SK-N-SH treated with all-trans-retinoic acid at 6 μM for 48 hours (cell line): ENCODE results near the gene BANP.
A peak's percentile ranks its signal among the peaks of the same experiment; 100 is the strongest.
"Not testable (repeated sequence)": the region's sequence is repeated elsewhere in the genome, so short reads cannot be mapped to it uniquely, and the experiment has no call there.

Source experiments
- ATAC-seq: fragments of 200-7000 bp; cut with Tn5 transposase; 3 replicates; pipeline ENCODE4 v1.9.1; 2020; ENCODE audit warnings: mild to moderate bottlenecking, moderate library complexity
- ARNTL ChIP-seq: fragments of 450-650 bp; formaldehyde crosslinking; IDR thresholded peaks from 2 replicates; pipeline ENCODE4 v1.5.0; 2020; ENCODE audit warnings: low read depth, mild to moderate bottlenecking, moderate library complexity, borderline replicate concordance
- BACH2 ChIP-seq: fragments of 250-450 bp; sonication (Bioruptor Pico); IDR thresholded peaks from 2 replicates; pipeline ENCODE4 v1.9.0; 2021; ENCODE audit warnings: mild to moderate bottlenecking, borderline replicate concordance
- CSDC2 ChIP-seq: fragments of 250-450 bp; sonication (Bioruptor Pico); IDR thresholded peaks from 2 replicates; pipeline ENCODE4 v1.5.0; 2020; ENCODE audit warnings: mild to moderate bottlenecking, moderate library complexity
- ESRRG ChIP-seq: fragments of 250-450 bp; sonication (Bioruptor Pico); IDR thresholded peaks from 2 replicates; pipeline ENCODE4 v1.6.1; 2021; ENCODE audit warnings: mild to moderate bottlenecking
- GLIS3 ChIP-seq: fragments of 250-450 bp; sonication (Bioruptor Pico); IDR thresholded peaks from 2 replicates; pipeline ENCODE4 v1.5.0; 2020; ENCODE audit warnings: mild to moderate bottlenecking, moderate library complexity
- ISL1 ChIP-seq: fragments of 250-450 bp; sonication (Bioruptor Pico); IDR thresholded peaks from 2 replicates; pipeline ENCODE4 v2.1.2; 2022; ENCODE audit warnings: mild to moderate bottlenecking, moderate library complexity
- OSR1 ChIP-seq: fragments of 250-450 bp; sonication (Bioruptor Pico); IDR thresholded peaks from 2 replicates; pipeline ENCODE4 v1.8.0; 2022; ENCODE audit warnings: moderate library complexity, mild to moderate bottlenecking, inconsistent platforms
- POU6F1 ChIP-seq: fragments of 250-450 bp; sonication (Bioruptor Pico); IDR thresholded peaks from 2 replicates; pipeline ENCODE4 v1.8.0; 2021; ENCODE audit warnings: low read depth, mild to moderate bottlenecking, moderate library complexity, borderline replicate concordance
- PPARA ChIP-seq: fragments of 250-450 bp; sonication (Bioruptor Pico); IDR thresholded peaks from 2 replicates; pipeline ENCODE4 v1.5.0; 2020; ENCODE audit warnings: mild to moderate bottlenecking, borderline replicate concordance
- RARB ChIP-seq: fragments of 250-450 bp; sonication (Bioruptor Pico); IDR thresholded peaks from 2 replicates; pipeline ENCODE4 v1.8.0; 2021; ENCODE audit warnings: mild to moderate bottlenecking, moderate library complexity
- SNAI2 ChIP-seq: fragments of 250-450 bp; sonication (Bioruptor Pico); IDR thresholded peaks from 2 replicates; pipeline ENCODE4 v1.5.0; 2020; ENCODE audit warnings: mild to moderate bottlenecking, moderate library complexity
- TCF4 ChIP-seq: fragments of 250-450 bp; sonication (Bioruptor Pico); IDR thresholded peaks from 2 replicates; pipeline ENCODE4 v1.8.0; 2021; ENCODE audit warnings: mild to moderate bottlenecking, moderate library complexity, borderline replicate concordance
- TOX ChIP-seq: fragments of 250-450 bp; sonication (Bioruptor Pico); IDR thresholded peaks from 2 replicates; pipeline ENCODE4 v1.8.0; 2021; ENCODE audit warnings: mild to moderate bottlenecking, moderate library complexity, borderline replicate concordance
- ZC3H10 ChIP-seq: fragments of 250-450 bp; sonication (Bioruptor Pico); IDR thresholded peaks from 2 replicates; pipeline ENCODE4 v1.5.1; 2021; ENCODE audit warnings: mild to moderate bottlenecking, moderate library complexity
- ZFP3 ChIP-seq: fragments of 250-450 bp; sonication (Bioruptor Pico); IDR thresholded peaks from 2 replicates; pipeline ENCODE4 v1.5.0; 2020; ENCODE audit warnings: mild to moderate bottlenecking, moderate library complexity
- ZFP30 ChIP-seq: fragments of 450-650 bp; formaldehyde crosslinking; IDR thresholded peaks from 2 replicates; pipeline ENCODE4 v1.5.0; 2022; ENCODE audit warnings: mild to moderate bottlenecking, moderate library complexity
- ZNF565 ChIP-seq: fragments of 450-650 bp; formaldehyde crosslinking; conservative IDR thresholded peaks from 2 replicates; pipeline ENCODE4 v1.5.0; 2020; ENCODE audit warnings: low read depth, mild to moderate bottlenecking, moderate library complexity
- TF ChIP-seq, protein P1 (sequence below): fragments of 250-450 bp; sonication (Bioruptor Pico); IDR thresholded peaks from 2 replicates; pipeline ENCODE4 v1.5.0; 2020; ENCODE audit warnings: mild to moderate bottlenecking, moderate library complexity
- TF ChIP-seq, protein P2 (sequence below): fragments of 250-450 bp; sonication (Bioruptor Pico); IDR thresholded peaks from 2 replicates; pipeline ENCODE4 v1.8.0; 2020; ENCODE audit warnings: mild to moderate bottlenecking, moderate library complexity, borderline replicate concordance

BANP gene

DNA sequence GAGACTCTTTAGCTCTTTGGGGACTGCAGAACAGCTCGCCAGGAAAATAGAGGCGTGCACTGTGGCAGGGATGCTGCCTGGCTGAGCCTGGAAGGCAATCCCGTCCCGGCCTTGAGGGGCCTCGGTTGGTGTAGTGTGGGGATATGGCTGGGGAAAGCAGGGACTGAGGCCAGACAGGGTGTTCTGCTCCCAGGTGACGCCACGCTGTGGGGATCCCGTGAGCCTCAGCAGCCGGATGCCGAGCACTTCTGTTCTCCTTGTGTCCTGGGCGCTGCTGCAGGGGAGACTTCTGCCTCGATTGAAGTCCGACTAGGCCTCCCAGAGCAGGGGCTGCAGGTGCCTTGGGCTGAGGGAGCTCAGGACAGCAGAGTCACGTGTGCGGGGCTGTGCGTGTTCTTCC is 72.6 kb downstream of the BANP start:
- no peak; the same call in 2 of the 3 replicates for ATAC-seq
- TF ChIP-seq ISL1 (no peak), ZNF565 (CRISPR knock-in tag) (no peak), ARNTL (CRISPR knock-in tag) (no peak), BACH2 (CRISPR knock-in tag) (no peak), PPARA (CRISPR knock-in tag) (no peak)

DNA sequence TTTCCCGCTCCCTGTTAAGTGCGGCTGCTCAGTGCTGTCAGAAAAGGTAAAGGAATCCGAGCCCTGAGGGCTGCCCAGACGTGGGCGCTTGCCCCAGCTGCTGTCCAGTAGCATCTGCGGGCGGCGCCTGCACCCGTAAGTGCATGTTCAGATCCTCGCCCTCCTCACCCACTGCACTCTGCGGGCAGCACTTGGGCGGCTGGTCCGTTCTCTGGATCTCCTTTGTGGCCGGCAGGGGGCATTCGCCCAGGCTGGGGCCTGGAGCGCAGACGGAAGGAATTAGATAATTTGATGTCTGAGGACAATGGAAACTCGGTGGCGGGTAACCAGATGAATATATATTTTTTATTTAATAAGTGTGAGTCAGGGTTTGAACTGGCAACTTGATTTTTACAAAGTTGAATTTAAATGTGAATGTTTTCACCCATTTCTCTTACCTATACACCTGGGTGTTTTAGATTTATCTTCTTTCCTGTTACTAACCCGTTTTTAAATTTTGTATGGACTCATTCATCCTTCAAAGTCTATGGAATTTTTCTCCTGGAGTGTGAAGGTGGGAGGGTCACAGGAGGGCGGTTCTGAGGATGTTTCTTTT is 73.4 kb downstream of the BANP start:
- peak; percentile 98 for ATAC-seq

DNA sequence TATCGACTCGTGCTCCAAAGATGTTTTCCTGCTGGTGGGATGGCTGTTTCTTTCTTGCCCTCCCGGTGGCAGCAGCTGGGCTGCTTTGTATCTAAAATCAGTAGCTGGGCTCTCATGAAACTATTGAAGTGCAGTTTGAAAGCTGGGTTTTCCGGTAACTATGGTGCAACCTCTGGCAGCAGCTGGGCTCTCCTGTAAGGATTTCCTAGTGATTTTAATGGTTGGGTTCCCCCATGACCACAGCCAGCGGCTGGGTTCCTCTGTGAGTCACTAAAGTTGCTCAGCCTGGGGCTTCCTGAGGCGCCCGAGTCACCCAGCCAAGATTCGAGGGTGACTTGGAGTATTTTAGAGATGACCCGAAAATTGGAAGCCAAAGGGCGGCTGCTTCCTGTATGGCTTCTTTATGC is 73.9 kb downstream of the BANP start:
- ATAC-seq = peak; percentile 61

GRCh38 chr16:88025828-88026555 is 74.8 kb downstream of the BANP start:
- ATAC-seq = not testable (repeated sequence)

DNA sequence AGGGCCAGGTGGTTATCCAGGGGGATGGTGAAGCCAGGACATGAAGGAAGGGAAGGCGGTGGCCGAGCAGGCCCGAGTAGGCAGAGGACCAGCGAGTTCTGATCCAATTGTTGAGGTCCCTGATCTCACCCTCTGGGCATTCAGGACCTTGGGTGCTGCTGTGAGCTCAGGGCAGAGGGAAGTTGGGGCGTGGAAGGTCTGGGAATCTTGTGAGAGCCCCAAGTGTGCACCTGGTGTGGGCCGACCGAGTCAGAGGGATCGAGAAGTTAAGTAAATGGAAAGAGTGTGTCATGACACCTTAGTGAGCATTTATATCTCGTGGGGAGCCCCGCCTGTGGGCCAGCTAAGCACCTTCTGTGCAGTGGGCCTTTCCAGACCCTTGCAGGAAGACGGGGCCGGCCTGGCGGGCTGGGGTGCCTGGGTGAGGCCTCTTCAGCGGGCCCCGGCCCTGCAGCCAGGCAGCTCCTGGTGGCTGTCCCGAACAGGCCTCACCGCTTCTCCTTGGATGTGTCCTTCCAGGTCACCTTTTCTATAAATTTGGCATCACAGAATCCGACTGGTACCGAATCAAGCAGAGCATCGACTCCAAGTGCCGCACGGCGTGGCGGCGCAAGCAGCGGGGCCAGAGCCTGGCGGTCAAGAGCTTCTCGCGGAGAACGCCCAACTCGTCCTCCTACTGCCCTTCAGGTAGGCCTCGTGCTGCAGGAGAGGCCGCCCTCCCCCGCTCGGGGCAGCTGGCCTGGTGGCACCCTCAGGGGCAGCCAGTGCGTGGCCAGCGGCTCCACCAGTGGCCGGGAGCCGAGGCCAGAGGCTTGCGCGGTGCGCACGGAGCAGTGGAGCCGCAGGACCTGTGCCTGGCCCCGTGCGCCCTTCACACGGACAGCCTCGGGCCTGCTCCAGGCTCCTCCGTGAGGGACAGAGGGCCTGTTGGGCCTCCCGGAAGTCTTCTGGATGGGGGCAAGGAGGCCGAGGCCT is 76.0 kb downstream of the BANP start:
- no peak for TF ChIP-seq OSR1 (CRISPR knock-in tag)
- TF ChIP-seq, protein P1, sequence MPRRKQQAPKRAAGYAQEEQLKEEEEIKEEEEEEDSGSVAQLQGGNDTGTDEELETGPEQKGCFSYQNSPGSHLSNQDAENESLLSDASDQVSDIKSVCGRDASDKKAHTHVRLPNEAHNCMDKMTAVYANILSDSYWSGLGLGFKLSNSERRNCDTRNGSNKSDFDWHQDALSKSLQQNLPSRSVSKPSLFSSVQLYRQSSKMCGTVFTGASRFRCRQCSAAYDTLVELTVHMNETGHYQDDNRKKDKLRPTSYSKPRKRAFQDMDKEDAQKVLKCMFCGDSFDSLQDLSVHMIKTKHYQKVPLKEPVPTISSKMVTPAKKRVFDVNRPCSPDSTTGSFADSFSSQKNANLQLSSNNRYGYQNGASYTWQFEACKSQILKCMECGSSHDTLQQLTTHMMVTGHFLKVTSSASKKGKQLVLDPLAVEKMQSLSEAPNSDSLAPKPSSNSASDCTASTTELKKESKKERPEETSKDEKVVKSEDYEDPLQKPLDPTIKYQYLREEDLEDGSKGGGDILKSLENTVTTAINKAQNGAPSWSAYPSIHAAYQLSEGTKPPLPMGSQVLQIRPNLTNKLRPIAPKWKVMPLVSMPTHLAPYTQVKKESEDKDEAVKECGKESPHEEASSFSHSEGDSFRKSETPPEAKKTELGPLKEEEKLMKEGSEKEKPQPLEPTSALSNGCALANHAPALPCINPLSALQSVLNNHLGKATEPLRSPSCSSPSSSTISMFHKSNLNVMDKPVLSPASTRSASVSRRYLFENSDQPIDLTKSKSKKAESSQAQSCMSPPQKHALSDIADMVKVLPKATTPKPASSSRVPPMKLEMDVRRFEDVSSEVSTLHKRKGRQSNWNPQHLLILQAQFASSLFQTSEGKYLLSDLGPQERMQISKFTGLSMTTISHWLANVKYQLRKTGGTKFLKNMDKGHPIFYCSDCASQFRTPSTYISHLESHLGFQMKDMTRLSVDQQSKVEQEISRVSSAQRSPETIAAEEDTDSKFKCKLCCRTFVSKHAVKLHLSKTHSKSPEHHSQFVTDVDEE (CRISPR knock-in tag) = no peak
- no peak for TF ChIP-seq POU6F1 (CRISPR knock-in tag)
- no peak for TF ChIP-seq GLIS3 (CRISPR knock-in tag)
- no peak for TF ChIP-seq ZC3H10 (CRISPR knock-in tag)
- no peak for TF ChIP-seq PPARA (CRISPR knock-in tag)
- TF ChIP-seq TOX (CRISPR knock-in tag) = no peak
- TF ChIP-seq SNAI2 (CRISPR knock-in tag) = no peak
- no peak for TF ChIP-seq BACH2 (CRISPR knock-in tag)
- TF ChIP-seq ZFP3 (CRISPR knock-in tag) = no peak
- TF ChIP-seq, protein P2, sequence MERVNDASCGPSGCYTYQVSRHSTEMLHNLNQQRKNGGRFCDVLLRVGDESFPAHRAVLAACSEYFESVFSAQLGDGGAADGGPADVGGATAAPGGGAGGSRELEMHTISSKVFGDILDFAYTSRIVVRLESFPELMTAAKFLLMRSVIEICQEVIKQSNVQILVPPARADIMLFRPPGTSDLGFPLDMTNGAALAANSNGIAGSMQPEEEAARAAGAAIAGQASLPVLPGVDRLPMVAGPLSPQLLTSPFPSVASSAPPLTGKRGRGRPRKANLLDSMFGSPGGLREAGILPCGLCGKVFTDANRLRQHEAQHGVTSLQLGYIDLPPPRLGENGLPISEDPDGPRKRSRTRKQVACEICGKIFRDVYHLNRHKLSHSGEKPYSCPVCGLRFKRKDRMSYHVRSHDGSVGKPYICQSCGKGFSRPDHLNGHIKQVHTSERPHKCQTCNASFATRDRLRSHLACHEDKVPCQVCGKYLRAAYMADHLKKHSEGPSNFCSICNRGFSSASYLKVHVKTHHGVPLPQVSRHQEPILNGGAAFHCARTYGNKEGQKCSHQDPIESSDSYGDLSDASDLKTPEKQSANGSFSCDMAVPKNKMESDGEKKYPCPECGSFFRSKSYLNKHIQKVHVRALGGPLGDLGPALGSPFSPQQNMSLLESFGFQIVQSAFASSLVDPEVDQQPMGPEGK (CRISPR knock-in tag) = no peak
- TF ChIP-seq TCF4 (CRISPR knock-in tag) = no peak
- no peak for TF ChIP-seq ESRRG (CRISPR knock-in tag)
- no peak for TF ChIP-seq ISL1
- no peak for TF ChIP-seq ARNTL (CRISPR knock-in tag)
- TF ChIP-seq RARB (CRISPR knock-in tag) = no peak
- no peak for TF ChIP-seq CSDC2 (CRISPR knock-in tag)
- TF ChIP-seq ZFP30 = no peak
- TF ChIP-seq, all 23 proteins: peak for 0
- no peak for ATAC-seq

- not testable (repeated sequence) for ATAC-seq
Measured at GRCh38 chr16:88028177-88028930, 77.1 kb downstream of the BANP start.
